HG03280 (cell line): ENCODE results near the gene ODF2.
"Not testable (repeated sequence)": the region's sequence is repeated elsewhere in the genome, so short reads cannot be mapped to it uniquely, and the experiment has no call there.

ENCODE experiments used
- ATAC-seq: cut with Tn5 transposase; IDR thresholded peaks from one replicate; pipeline ENCODE4 v1.9.1; 2021; ENCODE audit warnings: mild to moderate bottlenecking, moderate library complexity; ENCODE audit not compliant: unreplicated experiment

Gene ODF2

DNA sequence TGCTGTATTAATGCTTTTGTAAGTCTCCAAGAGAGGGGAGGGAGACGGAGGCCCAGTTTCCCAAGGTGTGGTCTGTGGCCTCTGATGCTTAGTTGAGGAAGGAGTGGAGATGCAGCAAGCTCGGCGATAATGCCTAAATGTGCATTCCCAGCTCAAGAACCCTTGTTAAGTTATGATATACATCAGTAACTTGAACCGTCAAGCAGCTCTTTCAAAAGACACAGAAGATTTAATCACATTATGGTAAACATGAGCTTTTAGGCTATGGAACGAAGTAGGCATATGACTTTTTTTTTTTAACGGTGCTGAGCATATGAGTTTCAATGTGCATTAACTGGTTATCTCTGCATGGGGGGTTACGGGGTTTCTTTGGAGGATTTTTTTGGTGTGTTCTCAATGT, 26.4 kb downstream of the ODF2 start:
- no peak for ATAC-seq

DNA sequence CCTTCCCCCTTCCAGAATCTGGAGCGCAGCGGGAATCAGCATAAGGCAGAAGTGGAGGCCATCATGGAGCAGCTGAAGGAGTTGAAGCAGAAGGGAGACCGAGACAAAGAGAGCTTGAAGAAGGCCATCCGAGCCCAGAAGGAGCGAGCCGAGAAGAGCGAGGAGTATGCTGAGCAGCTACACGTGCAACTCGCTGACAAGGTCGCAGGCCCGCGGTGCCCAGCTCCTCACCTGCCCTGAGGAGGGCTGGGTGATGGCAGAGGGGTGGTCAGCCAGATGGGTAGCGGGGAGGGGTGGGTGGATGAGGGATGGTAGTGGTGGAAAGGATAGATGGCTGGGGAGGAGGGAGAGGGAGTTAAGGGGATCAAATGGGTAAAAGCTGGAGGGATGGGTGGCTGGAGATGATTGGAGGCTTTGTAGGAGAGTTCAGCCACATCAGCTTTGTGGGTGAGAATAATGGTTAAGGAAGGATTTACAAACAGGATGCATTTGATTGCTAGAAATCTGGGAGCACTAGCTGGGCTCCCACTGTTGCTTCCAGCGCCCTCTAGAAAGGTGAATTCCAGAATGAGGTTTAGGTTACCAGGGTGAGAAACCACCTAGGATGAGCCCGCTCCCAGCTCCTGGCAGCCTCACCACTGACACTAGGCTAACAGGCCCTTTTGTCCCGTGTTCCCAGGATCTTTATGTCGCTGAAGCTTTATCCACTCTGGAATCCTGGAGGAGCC, 29.0 kb downstream of the ODF2 start:
- no peak for ATAC-seq

DNA sequence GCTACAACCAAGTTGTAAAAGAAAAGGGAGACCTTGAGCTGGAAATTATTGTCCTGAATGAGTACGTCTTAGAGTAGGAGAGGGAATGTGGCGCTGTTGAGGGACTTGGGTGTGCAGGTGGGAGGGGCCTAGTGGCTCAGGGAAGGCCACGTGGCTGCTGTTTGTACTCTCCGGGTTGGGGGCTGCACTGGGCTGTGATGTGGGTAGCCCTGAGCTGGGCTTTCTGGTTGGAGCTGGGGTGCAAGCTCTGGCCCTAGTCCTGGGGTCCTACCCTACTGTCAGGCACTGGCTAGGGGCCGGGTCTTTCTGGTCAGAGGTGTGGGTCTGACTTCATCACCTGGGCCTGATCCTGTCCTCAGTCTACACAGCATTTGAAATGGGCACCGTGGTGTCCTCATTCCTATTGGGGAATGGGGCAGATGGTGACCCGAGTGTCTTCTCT, 29.6 kb downstream of the ODF2 start:
- ATAC-seq, result no peak

DNA sequence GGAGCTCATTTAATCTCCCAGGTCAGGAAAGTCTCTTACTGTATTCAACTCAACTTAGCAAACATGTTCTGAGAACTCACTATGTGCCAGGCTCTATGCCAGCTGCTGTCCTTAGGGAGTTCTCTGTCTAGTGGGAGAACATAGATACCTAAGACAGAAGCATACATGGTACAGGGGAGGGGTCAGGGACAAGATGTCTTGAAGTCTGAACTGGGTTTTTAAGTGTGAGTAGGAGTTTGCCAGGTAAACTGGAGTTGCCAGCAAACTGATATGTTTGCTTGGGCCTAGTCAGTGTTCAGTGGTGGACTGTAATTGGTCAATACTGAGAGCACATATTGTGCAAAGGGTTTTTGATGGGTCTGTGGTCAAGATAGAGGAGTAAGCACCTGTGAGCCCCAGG, 30.4 kb downstream of the ODF2 start:
- no peak for ATAC-seq

DNA sequence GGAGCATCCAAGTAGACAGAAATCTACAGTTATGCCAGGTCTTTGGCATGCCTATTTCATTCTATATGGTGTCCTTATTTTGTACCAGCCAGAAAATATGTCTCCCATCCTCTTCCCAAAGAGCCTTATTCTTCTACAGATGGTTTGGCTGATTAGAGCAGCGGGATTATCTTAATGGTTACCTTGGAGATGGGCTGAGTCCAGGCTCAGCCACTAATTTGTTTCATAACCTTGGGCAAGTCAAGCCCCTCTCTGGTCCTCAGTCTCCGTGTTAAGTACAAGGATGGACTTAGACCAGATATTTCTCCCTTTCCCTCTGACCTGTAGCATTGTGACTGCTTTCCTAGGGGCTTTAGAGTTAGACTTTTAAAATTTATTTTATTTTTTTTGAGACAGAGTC, 37.6 kb downstream of the ODF2 start:
- ATAC-seq, result no peak

DNA sequence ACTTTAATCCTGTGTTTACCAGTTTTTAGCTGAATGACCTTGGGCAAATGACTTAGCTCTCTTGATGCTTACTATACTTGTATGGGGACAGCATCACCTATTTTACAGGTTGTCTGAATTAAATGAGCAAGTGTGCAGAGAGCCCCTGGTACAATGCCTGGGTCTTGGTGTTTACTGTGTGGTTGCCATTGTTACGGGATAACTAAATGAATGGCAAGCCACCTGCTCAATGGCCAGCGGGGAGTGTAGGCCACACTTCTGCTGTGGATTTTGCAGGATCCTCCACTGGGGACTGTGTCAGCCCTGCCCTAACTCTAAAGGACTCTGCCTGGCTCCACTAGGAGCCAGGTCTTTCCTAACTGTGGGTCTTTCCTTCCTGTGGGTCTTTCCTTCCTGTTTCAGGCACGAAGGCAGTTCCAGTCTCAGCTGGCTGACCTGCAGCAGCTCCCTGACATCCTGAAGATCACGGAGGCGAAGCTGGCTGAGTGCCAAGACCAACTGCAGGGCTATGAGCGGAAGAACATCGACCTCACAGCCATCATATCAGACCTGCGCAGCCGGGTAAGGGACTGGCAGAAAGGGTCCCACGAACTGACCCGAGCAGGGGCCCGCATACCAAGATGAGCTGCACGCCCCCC, 38.4 kb downstream of the ODF2 start:
- ATAC-seq, result no peak

DNA sequence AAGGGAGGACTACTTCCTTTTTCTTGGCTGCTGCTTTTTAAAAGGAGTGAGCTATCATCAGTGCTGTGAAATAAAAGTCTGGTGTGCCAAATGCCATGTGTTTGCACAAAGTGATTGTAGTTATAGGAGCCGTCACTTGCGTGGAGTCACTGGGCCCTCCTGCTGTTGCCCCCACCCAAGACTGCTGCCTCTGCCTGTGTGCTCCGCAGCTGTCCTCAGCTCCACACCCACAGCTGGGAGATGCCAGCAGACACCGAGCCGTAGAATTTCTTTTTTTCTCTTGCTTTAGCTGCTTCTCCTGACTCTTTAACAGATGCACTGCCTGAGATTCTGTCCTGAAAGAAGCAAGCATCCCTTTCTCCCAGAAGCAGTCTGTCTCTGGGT, 38.9 kb downstream of the ODF2 start:
- ATAC-seq, result no peak

DNA sequence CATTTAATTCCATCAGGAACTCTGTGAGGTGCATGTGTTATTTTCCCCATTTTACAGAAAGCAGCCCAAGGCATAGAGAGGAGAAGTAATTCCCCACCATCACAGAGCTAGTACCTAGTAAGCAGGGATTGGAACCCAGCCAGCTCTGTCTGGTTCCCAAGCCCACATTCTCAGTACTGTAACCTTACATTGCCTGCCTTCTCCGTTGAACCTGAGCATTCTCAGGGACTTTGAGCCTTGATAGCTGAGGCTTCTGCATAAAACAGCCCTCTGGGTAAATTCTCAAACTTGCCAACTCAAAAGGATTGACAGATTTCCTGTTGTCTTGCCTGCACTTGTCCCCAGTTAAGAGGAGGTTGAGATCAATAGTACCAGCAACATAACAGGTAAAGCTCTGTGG, 39.5 kb downstream of the ODF2 start:
- ATAC-seq, result no peak

DNA sequence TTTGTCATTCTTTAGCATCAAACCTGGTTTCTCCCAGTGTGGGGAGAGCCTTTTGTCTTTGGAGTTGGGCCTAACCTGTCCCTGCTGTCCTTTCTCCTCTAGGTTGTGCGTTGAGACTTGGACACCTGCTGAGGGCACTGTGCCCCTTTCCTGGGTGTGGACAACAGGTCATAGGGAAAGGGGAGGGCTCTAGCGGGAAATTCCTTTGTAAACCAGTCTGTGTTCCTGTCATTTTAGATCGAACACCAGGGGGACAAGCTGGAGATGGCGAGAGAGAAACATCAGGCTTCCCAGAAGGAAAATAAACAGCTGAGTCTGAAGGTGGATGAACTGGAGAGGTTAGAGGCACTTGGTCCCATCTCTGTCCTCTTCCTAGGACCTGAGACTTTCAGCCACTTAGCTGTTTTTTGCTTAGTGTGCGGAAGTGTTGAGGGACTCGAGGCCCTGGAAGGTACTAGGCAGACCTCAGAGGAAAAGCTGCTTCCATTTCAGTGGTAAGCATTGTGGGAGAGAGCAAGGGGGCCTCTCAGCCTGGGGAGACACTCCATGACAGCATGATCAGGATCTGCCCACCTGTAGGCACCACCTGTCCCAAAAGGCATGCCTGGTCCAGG, 40.1 kb downstream of the ODF2 start:
- ATAC-seq, result no peak

DNA sequence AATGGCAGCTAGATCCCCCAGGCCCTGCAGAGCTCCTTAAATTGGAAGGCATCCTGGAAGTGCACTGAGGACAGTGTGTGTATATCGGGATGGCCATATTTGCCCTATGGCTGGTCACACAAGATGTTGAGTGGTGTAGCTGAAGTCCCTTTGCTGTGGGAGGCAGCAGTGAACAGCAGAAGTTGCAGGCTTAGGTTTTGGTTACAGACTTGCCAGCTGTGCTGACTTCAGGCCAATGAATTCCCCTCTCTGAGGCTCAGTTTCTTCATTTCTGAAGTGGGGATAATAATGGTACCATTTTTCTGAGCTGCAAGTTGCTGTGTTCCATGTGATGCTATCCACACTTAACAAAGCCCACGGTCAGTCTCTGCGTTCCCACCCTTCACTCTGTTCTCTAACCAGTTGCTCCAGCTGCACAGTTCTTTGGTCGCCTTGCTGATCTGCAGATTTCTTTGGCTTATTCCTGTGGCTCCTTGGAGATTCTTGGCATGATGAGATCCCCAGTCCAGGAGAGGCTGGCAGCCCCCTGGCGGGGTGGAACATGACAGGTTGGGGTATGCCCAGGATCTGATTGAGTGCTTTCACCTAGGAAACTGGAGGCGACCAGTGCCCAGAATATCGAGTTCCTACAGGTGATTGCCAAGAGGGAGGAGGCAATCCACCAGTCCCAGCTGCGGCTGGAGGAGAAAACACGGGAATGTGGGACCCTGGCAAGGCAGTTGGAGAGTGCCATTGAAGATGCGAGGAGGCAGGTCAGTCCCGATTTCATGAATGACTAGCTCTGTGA, 42.2 kb downstream of the ODF2 start:
- ATAC-seq, result no peak

DNA sequence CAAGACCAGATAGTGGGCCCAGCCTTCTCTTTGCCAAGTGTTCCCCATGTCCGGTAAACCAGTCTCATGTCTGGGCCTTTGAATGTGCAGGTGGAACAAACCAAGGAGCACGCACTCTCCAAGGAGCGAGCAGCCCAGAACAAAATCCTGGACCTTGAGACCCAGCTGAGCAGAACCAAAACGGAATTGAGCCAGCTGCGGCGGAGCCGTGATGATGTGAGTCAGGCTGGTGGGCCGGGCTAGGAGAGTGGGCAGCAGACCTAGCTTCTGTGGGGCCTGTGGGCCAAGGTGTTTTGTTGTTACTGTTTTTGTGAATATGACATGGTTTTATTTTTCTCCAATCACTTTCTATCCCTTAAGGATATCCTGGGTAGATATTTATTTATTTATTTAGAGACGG, 43.1 kb downstream of the ODF2 start:
- no peak for ATAC-seq

DNA sequence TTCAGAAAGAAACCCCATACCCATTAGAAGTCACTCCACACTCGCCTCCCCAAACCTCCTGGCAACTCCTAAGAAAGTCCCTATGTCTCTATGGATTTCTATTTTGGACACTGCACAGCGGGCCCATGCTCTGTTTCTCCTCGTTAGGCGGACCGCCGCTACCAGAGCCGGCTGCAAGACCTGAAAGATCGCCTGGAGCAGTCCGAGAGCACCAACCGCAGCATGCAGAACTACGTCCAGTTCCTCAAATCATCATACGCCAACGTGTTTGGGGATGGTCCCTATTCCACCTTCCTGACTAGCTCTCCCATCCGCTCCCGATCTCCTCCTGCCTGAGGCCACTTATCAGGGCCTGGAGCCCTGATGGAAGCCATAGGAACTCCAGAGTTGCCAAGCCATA, 44.1 kb downstream of the ODF2 start:
- ATAC-seq, result no peak

DNA sequence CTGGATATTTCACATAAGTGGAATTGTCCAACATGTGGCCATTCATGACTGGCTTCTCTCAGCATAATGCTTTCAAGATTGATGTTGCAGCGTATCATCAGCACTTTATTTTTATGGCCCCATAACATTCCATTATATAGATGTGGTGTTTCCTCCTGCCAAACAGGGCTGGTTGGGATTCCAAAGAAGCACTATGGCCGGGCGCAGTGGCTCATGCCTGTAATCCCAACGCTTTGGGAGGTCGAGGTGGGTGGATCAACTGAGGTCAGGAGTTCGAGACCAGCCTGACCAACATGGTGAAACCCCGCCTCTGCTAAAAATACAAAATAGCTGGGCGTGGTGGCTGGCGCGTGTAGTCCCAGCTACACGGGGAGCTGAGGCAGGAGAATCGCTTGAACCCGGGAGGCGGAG, 47.6 kb downstream of the ODF2 start:
- not testable (repeated sequence) for ATAC-seq

DNA sequence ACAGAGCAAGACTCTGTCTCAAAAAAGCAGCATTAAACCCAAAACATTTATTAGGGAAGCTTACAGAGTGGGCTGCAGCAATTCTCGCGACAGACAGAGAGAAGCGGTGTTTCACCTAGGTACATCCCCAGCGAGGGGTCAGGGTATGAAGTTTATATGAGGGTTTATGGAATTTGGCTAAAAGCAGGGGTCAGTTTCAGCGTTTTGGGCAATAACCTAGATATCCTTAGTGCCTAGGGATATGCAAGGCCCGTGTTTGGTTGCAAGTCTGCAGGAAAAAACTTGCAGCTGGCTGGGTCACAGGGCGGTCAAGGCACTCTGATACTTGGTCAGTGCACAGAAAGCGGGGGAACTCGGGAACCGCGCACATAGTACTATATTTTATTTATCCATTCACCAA, 48.1 kb downstream of the ODF2 start:
- no peak for ATAC-seq

DNA sequence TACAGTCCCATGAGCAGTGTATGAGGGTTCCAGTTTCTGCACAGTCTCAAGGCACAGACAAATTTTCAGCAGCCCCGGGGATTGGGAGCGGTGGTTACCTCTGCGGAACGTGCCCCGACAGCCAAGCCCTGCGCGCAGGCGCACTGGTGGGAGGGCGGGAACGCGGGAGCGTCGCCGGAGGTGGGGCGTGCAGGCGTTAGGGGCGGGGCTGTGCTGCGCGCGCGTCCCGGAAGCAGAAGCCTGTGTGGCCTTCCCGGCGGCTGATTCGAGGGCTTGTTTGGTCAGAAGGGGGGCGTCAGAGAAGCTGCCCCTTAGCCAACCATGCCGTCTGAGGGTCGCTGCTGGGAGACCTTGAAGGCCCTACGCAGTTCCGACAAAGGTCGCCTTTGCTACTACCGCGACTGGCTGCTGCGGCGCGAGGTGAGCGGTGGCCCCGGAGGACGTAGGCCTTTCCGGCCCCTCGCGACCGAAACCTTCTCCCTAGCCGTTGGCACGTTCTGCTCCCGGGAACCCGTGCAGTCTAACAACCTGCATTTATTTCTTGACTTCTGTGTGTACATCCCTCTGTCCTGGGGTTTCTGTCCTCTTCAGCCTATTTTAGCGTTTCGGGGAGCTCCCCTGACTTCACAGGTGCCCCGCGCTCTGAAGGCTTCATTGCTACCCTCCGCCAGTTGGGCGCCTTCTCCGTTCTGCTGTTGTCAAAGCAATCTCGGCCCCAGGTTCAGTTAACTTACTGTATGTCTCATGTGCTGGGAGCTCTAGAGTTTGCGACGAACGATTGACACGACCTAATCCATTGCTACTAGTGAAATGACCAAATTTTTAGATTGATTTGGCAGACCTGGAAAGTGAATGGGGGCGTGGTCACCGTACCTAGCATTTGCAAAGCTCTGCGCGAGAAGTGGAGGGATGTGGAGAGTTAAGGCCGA, 48.9 kb downstream of the ODF2 start, which contains the start of gene GLE1:
Gene GLE1 (plus strand): TSS at position 235 of the 929 bp plus-strand sequence. CDS start 87 bp downstream, at position 322.
- peak; percentile 85 for ATAC-seq

DNA sequence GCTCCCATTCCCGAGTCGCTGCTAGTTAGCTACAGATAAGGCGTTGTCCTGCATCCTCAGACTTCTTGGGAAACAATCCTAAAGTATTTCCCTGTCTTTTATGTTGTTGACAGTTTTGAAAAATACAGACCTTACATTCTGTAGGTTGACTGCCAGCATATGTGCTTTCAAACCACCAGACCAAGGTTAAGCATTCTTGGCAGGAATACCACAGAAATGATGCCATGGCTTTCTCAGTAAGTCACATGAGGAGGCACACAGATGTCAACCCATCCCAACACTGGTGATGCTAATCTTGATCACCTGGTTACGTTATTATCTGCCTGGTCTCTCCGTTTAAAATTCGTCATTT, 49.6 kb downstream of the ODF2 start:
- ATAC-seq, result no peak

DNA sequence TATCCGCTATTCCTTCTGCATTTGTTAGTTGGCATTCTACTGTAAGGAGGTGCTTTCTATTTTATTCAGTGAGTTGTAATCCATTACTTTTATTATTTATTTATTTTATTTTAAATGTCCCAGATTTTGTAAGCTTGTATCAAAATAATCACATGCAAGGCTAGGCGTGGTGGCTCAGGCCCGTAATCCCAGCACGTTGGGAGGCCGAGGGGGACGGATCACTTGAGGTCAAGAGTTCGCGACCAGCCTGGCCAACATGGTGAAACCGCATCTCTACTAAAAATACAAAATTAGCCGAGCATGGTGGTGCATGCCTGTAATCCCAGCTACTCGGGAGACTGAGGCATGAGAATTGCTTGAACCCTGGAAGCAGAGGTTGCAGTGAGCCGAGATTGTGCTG, 50.1 kb downstream of the ODF2 start:
- ATAC-seq, result not testable (repeated sequence)

DNA sequence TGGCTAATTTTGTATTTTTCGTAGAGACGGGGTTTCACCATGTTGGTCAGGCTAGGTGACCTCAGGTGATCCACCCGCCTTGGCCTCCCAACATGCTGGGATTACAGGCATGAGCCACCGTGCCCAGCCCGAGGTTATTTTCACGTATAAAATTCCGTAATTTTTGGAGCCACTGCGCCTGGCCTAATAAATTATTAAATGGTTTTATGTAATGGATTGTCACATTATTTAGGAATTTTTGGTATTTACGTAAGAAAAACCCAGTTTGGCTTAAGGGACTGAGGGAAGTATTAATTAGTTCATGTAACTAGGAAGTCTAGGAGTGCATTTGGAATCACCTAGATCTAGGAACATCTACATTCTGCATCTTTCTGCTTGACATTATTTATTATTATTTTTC, 57.0 kb downstream of the ODF2 start:
- no peak for ATAC-seq

DNA sequence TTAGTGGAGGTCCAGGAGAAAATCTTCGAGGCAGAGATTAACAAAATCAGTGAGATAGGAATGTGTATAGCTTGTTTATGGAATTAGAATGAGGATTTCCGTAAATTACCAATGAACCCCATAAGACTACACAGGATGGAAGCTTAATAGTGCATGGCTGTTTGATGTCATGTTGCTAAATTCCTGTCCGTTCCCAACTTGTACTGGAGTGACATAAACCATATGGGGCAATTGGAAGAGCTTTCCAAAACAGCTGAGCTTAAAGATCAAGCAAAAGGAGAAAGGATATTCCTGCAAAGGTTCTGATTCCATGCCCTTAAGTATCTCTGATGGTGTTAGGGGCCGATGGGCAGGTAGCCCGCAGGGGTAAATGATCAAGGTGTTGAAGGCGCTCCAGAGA, 66.2 kb downstream of the ODF2 start:
- no peak for ATAC-seq

DNA sequence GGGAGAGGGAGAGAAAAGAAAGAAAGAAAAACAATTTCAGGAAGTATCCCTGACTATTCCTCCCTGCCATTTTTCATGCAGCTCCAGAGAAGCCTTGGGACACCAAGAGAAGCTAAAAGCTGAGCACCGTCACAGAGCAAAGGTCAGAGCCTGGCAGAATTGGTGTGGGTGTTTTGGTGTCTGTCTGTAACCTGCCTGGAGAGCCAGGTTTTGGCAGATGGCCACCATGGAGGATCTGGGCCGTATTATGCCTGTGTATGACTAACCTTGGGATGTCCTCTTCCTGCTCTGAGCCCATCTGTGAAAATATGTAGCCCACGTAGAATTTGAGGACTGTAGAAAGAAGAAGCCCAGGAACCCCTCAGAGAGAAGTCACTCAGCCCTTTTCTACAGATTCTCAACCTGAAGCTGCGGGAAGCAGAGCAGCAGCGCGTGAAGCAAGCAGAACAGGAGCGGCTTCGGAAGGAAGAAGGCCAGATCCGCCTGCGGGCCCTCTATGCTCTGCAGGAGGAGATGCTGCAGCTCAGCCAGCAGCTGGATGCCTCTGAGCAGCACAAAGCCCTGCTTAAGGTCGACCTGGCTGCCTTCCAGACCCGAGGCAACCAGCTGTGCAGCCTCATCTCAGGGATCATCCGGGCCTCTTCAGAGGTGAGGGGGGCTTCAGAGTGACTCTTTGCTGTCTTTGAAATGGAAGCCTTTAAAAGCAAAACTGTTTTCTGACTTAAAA, 67.6 kb downstream of the ODF2 start:
- no peak for ATAC-seq
